ENCODE measurements around the gene FLOT1. TPM values are rescaled to one million over a fixed set of nuclear protein-coding genes. Genes with fewer than 3 reads are reported as not detected.

The FLOT1 gene
- total and polyA plus RNA-seq, 9 of the 15 experiments (the other 6 are each of a cell fraction or from before 2014, with no cell fraction given), result 11.7 to 149 (median 118) TPM

DNA sequence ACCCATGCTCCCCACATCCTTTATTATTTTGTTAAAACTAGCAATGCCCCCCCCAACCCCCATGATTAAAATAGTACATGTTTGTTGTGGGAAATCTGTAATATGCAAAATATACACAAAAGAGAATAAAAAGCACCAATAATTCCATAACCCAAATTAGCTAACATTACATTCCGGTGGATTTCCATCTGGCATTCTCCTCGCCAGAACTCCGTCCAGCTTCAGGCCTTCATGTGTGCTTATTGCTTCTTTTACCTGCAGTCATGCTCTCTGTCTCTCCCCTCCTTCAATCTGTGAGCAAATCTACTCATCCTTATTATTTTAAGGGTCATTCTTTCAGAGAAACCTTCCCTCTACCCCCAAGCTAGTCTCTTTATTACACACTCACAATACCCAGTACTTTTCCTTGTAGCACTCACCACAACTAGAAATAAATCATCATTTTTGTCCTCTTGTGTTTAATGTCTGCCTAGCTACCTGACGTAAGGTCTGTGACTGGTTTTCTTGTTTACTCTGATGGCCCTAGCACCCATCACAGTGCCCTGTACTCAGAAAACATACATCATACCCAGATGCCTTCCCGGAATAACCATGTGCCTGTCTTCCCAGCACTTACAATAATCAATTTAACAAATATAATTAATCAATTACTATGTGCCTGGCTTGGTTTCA is 27.5 kb upstream of the FLOT1 start (continued):
- TF ChIP-seq RBM22 (IDR thresholded peaks at IDR 0.05; ENCODE audit: low read depth, low read length, poor library complexity, severe bottlenecking) (no peak), CEBPB (tag; IDR thresholded peaks at IDR 0.05) (no peak), SLC30A9 (CRISPR knock-in tag; IDR thresholded peaks at IDR 0.05) (no peak), GTF2F1 (IDR thresholded peaks at IDR 0.05; ENCODE audit: low read depth, low read length) (no peak), ZNF766 (CRISPR knock-in tag; conservative IDR thresholded peaks at IDR 0.05) (0 out of 2 replicates have a peak, but pooled peaks have one; percentile 1), CTBP1 (IDR thresholded peaks at IDR 0.05; ENCODE audit: borderline replicate concordance) (no peak), KLF16 (IDR thresholded peaks at IDR 0.05) (no peak), MYBL2 (IDR thresholded peaks at IDR 0.05; ENCODE audit: low read depth) (no peak), MYBL2 (CRISPR knock-in tag; IDR thresholded peaks at IDR 0.05; ENCODE audit: borderline replicate concordance) (no peak), EGR1 (conservative IDR thresholded peaks at IDR 0.05) (no peak), TBP (optimal IDR thresholded peaks at IDR 0.05; ENCODE audit: low read depth, low read length) (no peak), SNRNP70 (optimal IDR thresholded peaks at IDR 0.05; ENCODE audit: low read depth, low read length) (no peak), EZH2 (IDR thresholded peaks at IDR 0.05; ENCODE audit: borderline replicate concordance, low read depth, low read length) (no peak)
- TF ChIP-seq, protein P1, sequence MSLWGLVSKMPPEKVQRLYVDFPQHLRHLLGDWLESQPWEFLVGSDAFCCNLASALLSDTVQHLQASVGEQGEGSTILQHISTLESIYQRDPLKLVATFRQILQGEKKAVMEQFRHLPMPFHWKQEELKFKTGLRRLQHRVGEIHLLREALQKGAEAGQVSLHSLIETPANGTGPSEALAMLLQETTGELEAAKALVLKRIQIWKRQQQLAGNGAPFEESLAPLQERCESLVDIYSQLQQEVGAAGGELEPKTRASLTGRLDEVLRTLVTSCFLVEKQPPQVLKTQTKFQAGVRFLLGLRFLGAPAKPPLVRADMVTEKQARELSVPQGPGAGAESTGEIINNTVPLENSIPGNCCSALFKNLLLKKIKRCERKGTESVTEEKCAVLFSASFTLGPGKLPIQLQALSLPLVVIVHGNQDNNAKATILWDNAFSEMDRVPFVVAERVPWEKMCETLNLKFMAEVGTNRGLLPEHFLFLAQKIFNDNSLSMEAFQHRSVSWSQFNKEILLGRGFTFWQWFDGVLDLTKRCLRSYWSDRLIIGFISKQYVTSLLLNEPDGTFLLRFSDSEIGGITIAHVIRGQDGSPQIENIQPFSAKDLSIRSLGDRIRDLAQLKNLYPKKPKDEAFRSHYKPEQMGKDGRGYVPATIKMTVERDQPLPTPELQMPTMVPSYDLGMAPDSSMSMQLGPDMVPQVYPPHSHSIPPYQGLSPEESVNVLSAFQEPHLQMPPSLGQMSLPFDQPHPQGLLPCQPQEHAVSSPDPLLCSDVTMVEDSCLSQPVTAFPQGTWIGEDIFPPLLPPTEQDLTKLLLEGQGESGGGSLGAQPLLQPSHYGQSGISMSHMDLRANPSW (CRISPR knock-in tag; IDR thresholded peaks at IDR 0.05), result no peak
- TF ChIP-seq, protein P2, sequence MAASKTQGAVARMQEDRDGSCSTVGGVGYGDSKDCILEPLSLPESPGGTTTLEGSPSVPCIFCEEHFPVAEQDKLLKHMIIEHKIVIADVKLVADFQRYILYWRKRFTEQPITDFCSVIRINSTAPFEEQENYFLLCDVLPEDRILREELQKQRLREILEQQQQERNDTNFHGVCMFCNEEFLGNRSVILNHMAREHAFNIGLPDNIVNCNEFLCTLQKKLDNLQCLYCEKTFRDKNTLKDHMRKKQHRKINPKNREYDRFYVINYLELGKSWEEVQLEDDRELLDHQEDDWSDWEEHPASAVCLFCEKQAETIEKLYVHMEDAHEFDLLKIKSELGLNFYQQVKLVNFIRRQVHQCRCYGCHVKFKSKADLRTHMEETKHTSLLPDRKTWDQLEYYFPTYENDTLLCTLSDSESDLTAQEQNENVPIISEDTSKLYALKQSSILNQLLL (CRISPR knock-in tag; IDR thresholded peaks at IDR 0.05; ENCODE audit: borderline replicate concordance), result no peak
- TF ChIP-seq, protein P3, sequence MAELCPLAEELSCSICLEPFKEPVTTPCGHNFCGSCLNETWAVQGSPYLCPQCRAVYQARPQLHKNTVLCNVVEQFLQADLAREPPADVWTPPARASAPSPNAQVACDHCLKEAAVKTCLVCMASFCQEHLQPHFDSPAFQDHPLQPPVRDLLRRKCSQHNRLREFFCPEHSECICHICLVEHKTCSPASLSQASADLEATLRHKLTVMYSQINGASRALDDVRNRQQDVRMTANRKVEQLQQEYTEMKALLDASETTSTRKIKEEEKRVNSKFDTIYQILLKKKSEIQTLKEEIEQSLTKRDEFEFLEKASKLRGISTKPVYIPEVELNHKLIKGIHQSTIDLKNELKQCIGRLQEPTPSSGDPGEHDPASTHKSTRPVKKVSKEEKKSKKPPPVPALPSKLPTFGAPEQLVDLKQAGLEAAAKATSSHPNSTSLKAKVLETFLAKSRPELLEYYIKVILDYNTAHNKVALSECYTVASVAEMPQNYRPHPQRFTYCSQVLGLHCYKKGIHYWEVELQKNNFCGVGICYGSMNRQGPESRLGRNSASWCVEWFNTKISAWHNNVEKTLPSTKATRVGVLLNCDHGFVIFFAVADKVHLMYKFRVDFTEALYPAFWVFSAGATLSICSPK (IDR thresholded peaks at IDR 0.05; ENCODE audit: borderline replicate concordance), result no peak
- TF ChIP-seq, protein P4, sequence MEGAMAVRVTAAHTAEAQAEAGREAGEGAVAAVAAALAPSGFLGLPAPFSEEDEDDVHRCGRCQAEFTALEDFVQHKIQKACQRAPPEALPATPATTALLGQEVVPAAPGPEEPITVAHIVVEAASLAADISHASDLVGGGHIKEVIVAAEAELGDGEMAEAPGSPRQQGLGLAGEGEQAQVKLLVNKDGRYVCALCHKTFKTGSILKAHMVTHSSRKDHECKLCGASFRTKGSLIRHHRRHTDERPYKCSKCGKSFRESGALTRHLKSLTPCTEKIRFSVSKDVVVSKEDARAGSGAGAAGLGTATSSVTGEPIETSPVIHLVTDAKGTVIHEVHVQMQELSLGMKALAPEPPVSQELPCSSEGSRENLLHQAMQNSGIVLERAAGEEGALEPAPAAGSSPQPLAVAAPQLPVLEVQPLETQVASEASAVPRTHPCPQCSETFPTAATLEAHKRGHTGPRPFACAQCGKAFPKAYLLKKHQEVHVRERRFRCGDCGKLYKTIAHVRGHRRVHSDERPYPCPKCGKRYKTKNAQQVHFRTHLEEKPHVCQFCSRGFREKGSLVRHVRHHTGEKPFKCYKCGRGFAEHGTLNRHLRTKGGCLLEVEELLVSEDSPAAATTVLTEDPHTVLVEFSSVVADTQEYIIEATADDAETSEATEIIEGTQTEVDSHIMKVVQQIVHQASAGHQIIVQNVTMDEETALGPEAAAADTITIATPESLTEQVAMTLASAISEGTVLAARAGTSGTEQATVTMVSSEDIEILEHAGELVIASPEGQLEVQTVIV (CRISPR knock-in tag; IDR thresholded peaks at IDR 0.05; ENCODE audit: borderline replicate concordance), result no peak
- TF ChIP-seq, protein P5, sequence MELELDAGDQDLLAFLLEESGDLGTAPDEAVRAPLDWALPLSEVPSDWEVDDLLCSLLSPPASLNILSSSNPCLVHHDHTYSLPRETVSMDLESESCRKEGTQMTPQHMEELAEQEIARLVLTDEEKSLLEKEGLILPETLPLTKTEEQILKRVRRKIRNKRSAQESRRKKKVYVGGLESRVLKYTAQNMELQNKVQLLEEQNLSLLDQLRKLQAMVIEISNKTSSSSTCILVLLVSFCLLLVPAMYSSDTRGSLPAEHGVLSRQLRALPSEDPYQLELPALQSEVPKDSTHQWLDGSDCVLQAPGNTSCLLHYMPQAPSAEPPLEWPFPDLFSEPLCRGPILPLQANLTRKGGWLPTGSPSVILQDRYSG (tag; conservative IDR thresholded peaks at IDR 0.05; ENCODE audit: low read depth), result 0 out of 2 replicates have a peak, but pooled peaks have one; percentile 25
